WERI-Rb-1 (cell line): ENCODE results near the gene DNAH10.

Experiments
- DNase-seq: peaks from one replicate; pipeline ENCODE4 v3.0.0-alpha.2; 2020
- H3K27ac ChIP-seq: fragments of 250-450 bp; sonication (Bioruptor Pico); 2 replicates; pipeline ENCODE4 v1.5.1; 2020; ENCODE audit warnings: mild to moderate bottlenecking, moderate library complexity
- H3K27me3 ChIP-seq: fragments of 250-450 bp; sonication (Bioruptor Pico); 2 replicates; pipeline ENCODE4 v1.5.1; 2021; ENCODE audit warnings: mild to moderate bottlenecking, low read depth, moderate library complexity; ENCODE audit not compliant: insufficient read depth, severe bottlenecking
- H3K36me3 ChIP-seq: fragments of 250-450 bp; sonication (Bioruptor Pico); 2 replicates; pipeline ENCODE4 v1.5.1; 2020; ENCODE audit warnings: mild to moderate bottlenecking, moderate library complexity
- H3K4me3 ChIP-seq: 2 replicates; pipeline ENCODE4 v1.5.1; 2011; ENCODE audit warnings: low read depth, mild to moderate bottlenecking, control low read depth, low read length
- H3K9me3 ChIP-seq: fragments of 250-450 bp; sonication (Bioruptor Pico); 2 replicates; pipeline ENCODE4 v1.5.1; 2021; ENCODE audit warnings: mild to moderate bottlenecking, moderate library complexity; ENCODE audit not compliant: severe bottlenecking
- CTCF ChIP-seq: IDR thresholded peaks from 2 replicates; pipeline ENCODE4 v1.5.1; 2011; ENCODE audit warnings: low read depth, mild to moderate bottlenecking, control low read depth, inconsistent platforms, low read length

The DNAH10 gene

GRCh38 chr12:123923038-123923437, 160.9 kb downstream of the DNAH10 start:
- Histone ChIP-seq H3K4me3 (no peak overlapping the region), H3K27ac (no peak overlapping the region), H3K27me3 (no peaks in the 10 kb centered on the region), H3K36me3 (no peaks in the 10 kb centered on the region), H3K9me3 (no peaks in the 10 kb centered on the region)
- no peak for DNase-seq
- TF ChIP-seq CTCF, result no peak

GRCh38 chr12:123923927-123924326, 161.8 kb downstream of the DNAH10 start:
- no peaks in the 10 kb centered on the region for H3K36me3 ChIP-seq
- no peak for DNase-seq
- H3K27me3 ChIP-seq, result no peaks in the 10 kb centered on the region
- no peaks in the 10 kb centered on the region for H3K9me3 ChIP-seq
- no peak overlapping the region for H3K4me3 ChIP-seq
- no peak overlapping the region for H3K27ac ChIP-seq
- TF ChIP-seq CTCF, result no peak

GRCh38 chr12:123924539-123924938, 162.4 kb downstream of the DNAH10 start:
- Histone ChIP-seq H3K9me3 (no peaks in the 10 kb centered on the region), H3K27me3 (no peaks in the 10 kb centered on the region), H3K4me3 (no peak overlapping the region), H3K36me3 (no peaks in the 10 kb centered on the region), H3K27ac (no peak overlapping the region)
- TF ChIP-seq CTCF, result no peak
- DNase-seq, result no peak

- DNase-seq, result peak; percentile 65
- Histone ChIP-seq H3K27ac (no peak overlapping the region), H3K9me3 (no peaks in the 10 kb centered on the region), H3K36me3 (no peaks in the 10 kb centered on the region), H3K4me3 (no peak overlapping the region), H3K27me3 (no peaks in the 10 kb centered on the region)
- TF ChIP-seq CTCF, result peak; percentile 51
Observed at GRCh38 chr12:123928274-123928865, 166.3 kb downstream of the DNAH10 start.

GRCh38 chr12:123928897-123929296, 166.8 kb downstream of the DNAH10 start:
- DNase-seq, result no peak
- H3K27ac ChIP-seq, result no peak overlapping the region
- no peaks in the 10 kb centered on the region for H3K27me3 ChIP-seq
- H3K9me3 ChIP-seq, result no peaks in the 10 kb centered on the region
- no peaks in the 10 kb centered on the region for H3K36me3 ChIP-seq
- TF ChIP-seq CTCF, result no peak
- H3K4me3 ChIP-seq, result no peak overlapping the region

GRCh38 chr12:123929946-123930583, 168.0 kb downstream of the DNAH10 start:
- no peaks in the 10 kb centered on the region for H3K36me3 ChIP-seq
- H3K9me3 ChIP-seq, result no peaks in the 10 kb centered on the region
- no peak overlapping the region for H3K27ac ChIP-seq
- H3K27me3 ChIP-seq, result no peaks in the 10 kb centered on the region
- no peak for TF ChIP-seq CTCF
- DNase-seq, result no peak
- H3K4me3 ChIP-seq, result no peak overlapping the region
